Neural cell (in vitro differentiated cells): ENCODE results near the gene KIZ.

ENCODE experiments used
- EP300 ChIP-seq: fragments of 450-650 bp; conservative IDR thresholded peaks from 2 replicates; pipeline ENCODE4 v1.6.1; 2014; ENCODE audit warnings: antibody characterized with exemption, mild to moderate bottlenecking, moderate library complexity; ENCODE audit not compliant: poor library complexity, severe bottlenecking
- EZH2 ChIP-seq: fragments of 200-600, 300-800 bp; shearing (Covaris generic), sonication (generic); IDR thresholded peaks from 2 replicates; pipeline ENCODE4 v1.6.1; 2014; ENCODE audit warnings: antibody characterized with exemption, low read length, borderline replicate concordance, mild to moderate bottlenecking; ENCODE audit not compliant: insufficient read depth, poor library complexity, severe bottlenecking
- MXI1 ChIP-seq: fragments of 450-650 bp; conservative IDR thresholded peaks from 2 replicates; pipeline ENCODE4 v1.6.1; 2014; ENCODE audit warnings: antibody characterized with exemption, mild to moderate bottlenecking; ENCODE audit not compliant: poor library complexity, severe bottlenecking
- POLR2AphosphoS5 ChIP-seq: IDR thresholded peaks from 2 replicates; pipeline ENCODE4 v1.6.1; 2012
- RAD21 ChIP-seq: fragments of 450-650 bp; conservative IDR thresholded peaks from 2 replicates; pipeline ENCODE4 v1.6.1; 2014; ENCODE audit warnings: antibody characterized with exemption, mild to moderate bottlenecking, moderate library complexity
- TAF1 ChIP-seq: IDR thresholded peaks from 2 replicates; pipeline ENCODE4 v1.6.1; 2012; ENCODE audit warnings: low read depth
- TF ChIP-seq, protein P1 (sequence below): fragments of 450-650 bp; IDR thresholded peaks from 2 replicates; pipeline ENCODE4 v1.5.1; 2014; ENCODE audit warnings: antibody characterized with exemption, mild to moderate bottlenecking, moderate library complexity; ENCODE audit not compliant: poor library complexity, severe bottlenecking
- TF ChIP-seq, protein P2 (sequence below): IDR thresholded peaks from 2 replicates; pipeline ENCODE4 v1.6.1; 2012; ENCODE audit warnings: borderline replicate concordance

DNA sequence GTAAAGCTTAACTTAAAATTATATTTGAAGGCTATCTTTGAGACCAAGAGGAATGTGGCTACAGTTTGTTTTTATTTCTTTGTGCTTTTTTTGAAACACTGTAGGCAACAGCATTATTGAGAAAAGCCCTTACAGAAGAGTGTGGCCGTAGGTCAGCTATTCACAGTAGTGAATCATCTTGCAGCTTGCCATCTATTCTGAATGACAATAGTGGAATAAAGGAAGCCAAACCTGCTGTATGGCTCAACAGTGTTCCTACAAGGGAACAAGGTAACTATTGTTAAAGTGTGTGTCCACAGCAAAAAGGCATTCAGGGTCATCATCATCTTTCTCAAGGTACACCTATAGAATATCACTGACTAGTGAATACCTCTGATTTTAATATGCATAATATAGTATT lies 88.5 kb downstream of the KIZ start:
- TF ChIP-seq POLR2AphosphoS5 (no peak), EZH2 (no peak), MXI1 (no peak), EP300 (no peak), TAF1 (no peak), RAD21 (no peak)
- TF ChIP-seq, protein P1, sequence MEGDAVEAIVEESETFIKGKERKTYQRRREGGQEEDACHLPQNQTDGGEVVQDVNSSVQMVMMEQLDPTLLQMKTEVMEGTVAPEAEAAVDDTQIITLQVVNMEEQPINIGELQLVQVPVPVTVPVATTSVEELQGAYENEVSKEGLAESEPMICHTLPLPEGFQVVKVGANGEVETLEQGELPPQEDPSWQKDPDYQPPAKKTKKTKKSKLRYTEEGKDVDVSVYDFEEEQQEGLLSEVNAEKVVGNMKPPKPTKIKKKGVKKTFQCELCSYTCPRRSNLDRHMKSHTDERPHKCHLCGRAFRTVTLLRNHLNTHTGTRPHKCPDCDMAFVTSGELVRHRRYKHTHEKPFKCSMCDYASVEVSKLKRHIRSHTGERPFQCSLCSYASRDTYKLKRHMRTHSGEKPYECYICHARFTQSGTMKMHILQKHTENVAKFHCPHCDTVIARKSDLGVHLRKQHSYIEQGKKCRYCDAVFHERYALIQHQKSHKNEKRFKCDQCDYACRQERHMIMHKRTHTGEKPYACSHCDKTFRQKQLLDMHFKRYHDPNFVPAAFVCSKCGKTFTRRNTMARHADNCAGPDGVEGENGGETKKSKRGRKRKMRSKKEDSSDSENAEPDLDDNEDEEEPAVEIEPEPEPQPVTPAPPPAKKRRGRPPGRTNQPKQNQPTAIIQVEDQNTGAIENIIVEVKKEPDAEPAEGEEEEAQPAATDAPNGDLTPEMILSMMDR = no peak
- TF ChIP-seq, protein P2, sequence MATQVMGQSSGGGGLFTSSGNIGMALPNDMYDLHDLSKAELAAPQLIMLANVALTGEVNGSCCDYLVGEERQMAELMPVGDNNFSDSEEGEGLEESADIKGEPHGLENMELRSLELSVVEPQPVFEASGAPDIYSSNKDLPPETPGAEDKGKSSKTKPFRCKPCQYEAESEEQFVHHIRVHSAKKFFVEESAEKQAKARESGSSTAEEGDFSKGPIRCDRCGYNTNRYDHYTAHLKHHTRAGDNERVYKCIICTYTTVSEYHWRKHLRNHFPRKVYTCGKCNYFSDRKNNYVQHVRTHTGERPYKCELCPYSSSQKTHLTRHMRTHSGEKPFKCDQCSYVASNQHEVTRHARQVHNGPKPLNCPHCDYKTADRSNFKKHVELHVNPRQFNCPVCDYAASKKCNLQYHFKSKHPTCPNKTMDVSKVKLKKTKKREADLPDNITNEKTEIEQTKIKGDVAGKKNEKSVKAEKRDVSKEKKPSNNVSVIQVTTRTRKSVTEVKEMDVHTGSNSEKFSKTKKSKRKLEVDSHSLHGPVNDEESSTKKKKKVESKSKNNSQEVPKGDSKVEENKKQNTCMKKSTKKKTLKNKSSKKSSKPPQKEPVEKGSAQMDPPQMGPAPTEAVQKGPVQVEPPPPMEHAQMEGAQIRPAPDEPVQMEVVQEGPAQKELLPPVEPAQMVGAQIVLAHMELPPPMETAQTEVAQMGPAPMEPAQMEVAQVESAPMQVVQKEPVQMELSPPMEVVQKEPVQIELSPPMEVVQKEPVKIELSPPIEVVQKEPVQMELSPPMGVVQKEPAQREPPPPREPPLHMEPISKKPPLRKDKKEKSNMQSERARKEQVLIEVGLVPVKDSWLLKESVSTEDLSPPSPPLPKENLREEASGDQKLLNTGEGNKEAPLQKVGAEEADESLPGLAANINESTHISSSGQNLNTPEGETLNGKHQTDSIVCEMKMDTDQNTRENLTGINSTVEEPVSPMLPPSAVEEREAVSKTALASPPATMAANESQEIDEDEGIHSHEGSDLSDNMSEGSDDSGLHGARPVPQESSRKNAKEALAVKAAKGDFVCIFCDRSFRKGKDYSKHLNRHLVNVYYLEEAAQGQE = no peak
